ENCODE measurements around the gene SEC63.

- TF ChIP-seq CTCF (conservative IDR thresholded peaks at IDR 0.05; ENCODE audit: low read length) = no peak
- TF ChIP-seq EZH2phosphoT487 (IDR thresholded peaks at IDR 0.05; ENCODE audit: borderline replicate concordance, low read depth, low read length) = no peak
Measured at GRCh38 chr6:107957909-107958688, at the start of gene SEC63.
